IMR-90 (cell line): ENCODE results near the gene PABPC1L2A. TPM values are rescaled to one million over a fixed set of nuclear protein-coding genes. Genes with fewer than 3 reads are reported as not detected.
"Not testable (repeated sequence)": the region's sequence is repeated elsewhere in the genome, so short reads cannot be mapped to it uniquely, and the experiment has no call there.

ENCODE experiments used
- ATAC-seq: fragments of 200-7000 bp; cut with Tn5 transposase; 2 replicates; pipeline ENCODE4 v1.9.1; 2020; ENCODE audit warnings: low read depth, mild to moderate bottlenecking, moderate library complexity
- Bru-seq: library from RNA; stranded (reverse); fragments of 400-500 nt; gene quantifications from one replicate; lab custom pipeline; 2021; lab: Mats Ljungman, UMichigan
- BruChase-seq, 2 experiments: library from RNA; stranded (reverse); fragments of 400-500 nt; gene quantifications; one replicate each; lab custom pipeline; 2021; lab: Mats Ljungman, UMichigan
- BruUV-seq: library from RNA; stranded (reverse); fragments of 400-500 nt; replicated peaks from 2 replicates; lab custom pipeline; 2021; lab: Mats Ljungman, UMichigan
- CTCF ChIA-PET: fragments of 300-600 bp; formaldehyde crosslinking; extraction: SDS; loops from one replicate; lab custom pipeline; 2021; ENCODE audit warnings: antibody characterized with exemption; lab: Yijun Ruan, JAX
- POLR2A ChIA-PET: fragments of 300-600 bp; sonication (Branson Sonifier 250); formaldehyde crosslinking; loops from one replicate; lab custom pipeline; 2022; ENCODE audit warnings: antibody characterized with exemption; ENCODE audit not compliant: unreplicated experiment; lab: Charles Lee
- DNase-seq: peaks from one replicate; pipeline ENCODE4 v3.0.0; 2013
- H2AFZ ChIP-seq: replicated peaks from 2 replicates; pipeline ENCODE3; 2013; ENCODE audit warnings: low read length, mild to moderate bottlenecking; ENCODE audit not compliant: poor library complexity
- H2AK5ac ChIP-seq: 2 replicates; pipeline ENCODE4 v1.6.1; 2013; ENCODE audit warnings: low read depth, low read length, inconsistent platforms
- H2AK9ac ChIP-seq: replicated peaks from 2 replicates; pipeline ENCODE3; 2013; ENCODE audit warnings: mild to moderate bottlenecking, low read depth, low read length, moderate library complexity; ENCODE audit not compliant: poor library complexity
- H2BK120ac ChIP-seq: 2 replicates; pipeline ENCODE4 v1.6.1; 2013; ENCODE audit warnings: low read depth, low read length, inconsistent platforms
- H2BK15ac ChIP-seq: 3 replicates; pipeline ENCODE4 v1.6.1; 2013; ENCODE audit warnings: low read depth, low read length, inconsistent platforms
- H2BK20ac ChIP-seq: 2 replicates; pipeline ENCODE4 v1.6.1; 2013; ENCODE audit warnings: low read depth, mild to moderate bottlenecking, inconsistent platforms, low read length, moderate library complexity
- H2BK5ac ChIP-seq: 2 replicates; pipeline ENCODE4 v1.6.1; 2013; ENCODE audit warnings: mild to moderate bottlenecking, low read depth, low read length, inconsistent platforms; ENCODE audit not compliant: poor library complexity, severe bottlenecking
- H3K14ac ChIP-seq: replicated peaks from 2 replicates; pipeline ENCODE4 v1.6.1; 2013; ENCODE audit warnings: low read depth, low read length, inconsistent platforms
- H3K18ac ChIP-seq: 2 replicates; pipeline ENCODE4 v1.6.1; 2013; ENCODE audit warnings: low read depth, low read length, control low read depth
- H3K23ac ChIP-seq: 2 replicates; pipeline ENCODE4 v1.6.1; 2013; ENCODE audit warnings: low read depth, low read length, inconsistent platforms
- H3K27ac ChIP-seq: 2 replicates; pipeline ENCODE4 v1.5.1; 2013; ENCODE audit warnings: mild to moderate bottlenecking, control low read depth, low read length; ENCODE audit not compliant: insufficient read depth
- H3K27me3 ChIP-seq: 2 replicates; pipeline ENCODE4 v1.6.1; 2013; ENCODE audit warnings: low read length; ENCODE audit not compliant: control insufficient read depth, insufficient read depth
- H3K36me3 ChIP-seq: 2 replicates; pipeline ENCODE4 v1.6.1; 2013; ENCODE audit warnings: low read length, mixed read lengths; ENCODE audit not compliant: control insufficient read depth, insufficient read depth
- H3K4ac ChIP-seq: 2 replicates; pipeline ENCODE4 v1.6.1; 2013; ENCODE audit warnings: low read depth, low read length, inconsistent platforms
- H3K4me1 ChIP-seq: 2 replicates; pipeline ENCODE4 v1.6.1; 2013; ENCODE audit warnings: low read length, mixed read lengths; ENCODE audit not compliant: control insufficient read depth, insufficient read depth
- H3K4me2 ChIP-seq: 2 replicates; pipeline ENCODE4 v1.6.1; 2013; ENCODE audit warnings: low read depth, mild to moderate bottlenecking, control low read depth, low read length, moderate library complexity
- H3K4me3 ChIP-seq: 2 replicates; pipeline ENCODE4 v1.5.1; 2013; ENCODE audit warnings: low read depth, mild to moderate bottlenecking, control low read depth, low read length, moderate library complexity; ENCODE audit not compliant: insufficient read depth
- H3K56ac ChIP-seq: 2 replicates; pipeline ENCODE4 v1.6.1; 2013; ENCODE audit warnings: low read length, inconsistent platforms; ENCODE audit not compliant: insufficient read depth; ENCODE audit errors: extremely low read depth
- H3K79me1 ChIP-seq, 2 experiments: 2 replicates each; pipeline ENCODE4 v1.6.1; 2013; ENCODE audit warnings: low read length in 2 of 2, inconsistent platforms in 1 of 2, low read depth in 1 of 2
- H3K9ac ChIP-seq: 2 replicates; pipeline ENCODE4 v1.6.1; 2013; ENCODE audit warnings: low read depth, low read length, control low read depth
- H3K9me1 ChIP-seq: 2 replicates; pipeline ENCODE4 v1.6.1; 2013; ENCODE audit warnings: low read length, inconsistent platforms; ENCODE audit not compliant: insufficient read depth
- H3K9me3 ChIP-seq: 2 replicates; pipeline ENCODE4 v1.6.1; 2013; ENCODE audit warnings: low read length; ENCODE audit not compliant: control insufficient read depth, insufficient read depth
- H4K20me1 ChIP-seq: 2 replicates; pipeline ENCODE4 v1.6.1; 2013; ENCODE audit warnings: low read length, inconsistent platforms; ENCODE audit not compliant: insufficient read depth
- H4K5ac ChIP-seq: 2 replicates; pipeline ENCODE4 v1.6.1; 2013; ENCODE audit warnings: mild to moderate bottlenecking, low read depth, low read length, control low read depth
- H4K8ac ChIP-seq, 2 experiments: 2 replicates each; pipeline ENCODE4 v1.6.1; 2013; ENCODE audit warnings: low read depth in 2 of 2, low read length in 2 of 2, control low read depth in 1 of 2, inconsistent platforms in 1 of 2
- H4K91ac ChIP-seq: 2 replicates; pipeline ENCODE4 v1.6.1; 2013; ENCODE audit warnings: low read depth, low read length, inconsistent platforms; ENCODE audit not compliant: insufficient read depth
- WGBS, 2 experiments: methylation state at CpG; one replicate each; pipeline versions ENCODE4 v1.1.5 to v1.1.7; 2013; ENCODE audit warnings: missing lambda C conversion rate in 2 of 2; ENCODE audit not compliant: insufficient read length in 1 of 2; ENCODE audit errors: extremely low coverage in 2 of 2; 5-methylcytosine and 5-hydroxymethylcytosine counted together
- dilution Hi-C: fragments of 300-500 bp; cut with HindIII; formaldehyde crosslinking; loops from one replicate; pipeline ENCODE4 v1.14.3; 2018; ENCODE audit warnings: low sequenced_read_pairs; ENCODE audit not compliant: unreplicated experiment
- in situ Hi-C: fragments of 300-500 bp; cut with MboI; formaldehyde crosslinking; loops from 3 replicates; pipeline ENCODE4 v1.14.3; 2019; ENCODE audit warnings: low sequenced_read_pairs, inconsistent platforms, mixed read lengths
- intact Hi-C: fragments of 100-400 bp; cut with micrococcal nuclease; formaldehyde crosslinking; loops from 2 replicates; pipeline ENCODE4 v1.10.0; 2022
- long read RNA-seq: library from polyadenylated mRNA; unstranded; transcript quantifications from one replicate; pipeline ENCODE4 v2.0.0, GENCODE V29; 2021; ENCODE audit not compliant: unreplicated experiment
- polyA plus RNA-seq, 3 experiments: library from polyadenylated mRNA; depleted of rRNA; stranded (reverse); fragments of >200 nt; gene quantifications; 2 replicates each; pipeline ENCODE4 v1.2.3, GENCODE V29; 2012; ENCODE audit warnings: low replicate concordance in 1 of 3
- total RNA-seq: library from RNA; depleted of rRNA; stranded (reverse); fragments of >200 nt; gene quantifications from 2 replicates; pipeline ENCODE4 v1.2.3, GENCODE V29; 2012; rRNA removed

Gene PABPC1L2A
- total RNA-seq (not detected in 2 replicates), polyA plus RNA-seq (2012; rRNA removed) (not detected in 2 replicates), Bru-seq, nascent RNA (not detected), BruChase-seq, experiment 1, labeled RNA remaining after a 6-hour chase (not detected), BruChase-seq, experiment 2, labeled RNA remaining after a 2-hour chase (not detected)
- polyA plus RNA-seq (2012; cell fraction: cytosol; rRNA removed) = not detected in 2 replicates
- not detected in 2 replicates for polyA plus RNA-seq (2012; cell fraction: nucleus; rRNA removed; ENCODE audit: low replicate concordance)
- long read RNA-seq = 0 reads

- H4K8ac ChIP-seq, H4K20me1 ChIP-seq, H2AK9ac ChIP-seq, DNase-seq, H2BK15ac ChIP-seq, H2BK20ac ChIP-seq, intact Hi-C loops, H3K4ac ChIP-seq, H2AFZ ChIP-seq, BruUV-seq, H3K27ac ChIP-seq, POLR2A ChIA-PET, ATAC-seq, H2AK5ac ChIP-seq, H3K9me1 ChIP-seq, H3K23ac ChIP-seq, H3K27me3 ChIP-seq, CTCF ChIA-PET, H2BK5ac ChIP-seq, H3K14ac ChIP-seq, H3K9me3 ChIP-seq, H3K4me3 ChIP-seq, H4K91ac ChIP-seq, H3K79me1 ChIP-seq, H3K56ac ChIP-seq, in situ Hi-C loops, H3K36me3 ChIP-seq, H4K5ac ChIP-seq, H2BK120ac ChIP-seq, H3K4me2 ChIP-seq, H3K4me1 ChIP-seq, dilution Hi-C loops, H3K9ac ChIP-seq, H3K18ac ChIP-seq: not testable (repeated sequence)
- WGBS, 2 experiments = no CpG with 5 or more reads among the region's 45 CpGs
Measured at GRCh38 chrX:73079024-73079562, at the start of gene PABPC1L2A. Gene PABPC1L2A, minus strand, starts transcription at chrX:73079512. Its CDS starts 126 bp downstream, at chrX:73079386.
